SW 1271 (cell line): Measurements from ENCODE around the gene CRELD2.

Experiments
- DNase-seq, 2 experiments: peaks; one replicate each; lab custom pipeline; 2025; lab: John Stamatoyannopoulos, UW

The CRELD2 gene

GRCh38 chr22:49958366-49958921 is 40.0 kb downstream of the CRELD2 start:
- DNase-seq: no peak

- DNase-seq: no peak
Measured at GRCh38 chr22:49958931-49959781, 40.7 kb downstream of the CRELD2 start.

GRCh38 chr22:49959782-49960158 is 41.3 kb downstream of the CRELD2 start:
- DNase-seq: no peak

GRCh38 chr22:49960159-49961004 is 41.9 kb downstream of the CRELD2 start, which contains the start of gene PIM3:
PIM3 (plus strand) TSS chr22:49960772; CDS start chr22:49960948, 176 bp downstream.
- peak; percentile 84 to 89 for DNase-seq

GRCh38 chr22:49961005-49961600 is 42.7 kb downstream of the CRELD2 start:
- DNase-seq: no peak

- no peak for DNase-seq
Measured at GRCh38 chr22:49961601-49962011, 43.2 kb downstream of the CRELD2 start.

GRCh38 chr22:49962012-49962750 is 43.7 kb downstream of the CRELD2 start:
- DNase-seq: peak; percentile 61 to 80

- DNase-seq: no peak
Measured at GRCh38 chr22:49962751-49963646, 44.6 kb downstream of the CRELD2 start.

GRCh38 chr22:49963647-49964026 is 45.2 kb downstream of the CRELD2 start:
- DNase-seq: no peak

- no peak for DNase-seq
Measured at GRCh38 chr22:49964136-49965090, 46.0 kb downstream of the CRELD2 start.

GRCh38 chr22:49965091-49966040 is 46.9 kb downstream of the CRELD2 start:
- no peak for DNase-seq

GRCh38 chr22:49966041-49966773 is 47.8 kb downstream of the CRELD2 start:
- no peak for DNase-seq

- DNase-seq: no peak
Measured at GRCh38 chr22:49966774-49967705, 48.6 kb downstream of the CRELD2 start.

- no peak for DNase-seq
Measured at GRCh38 chr22:49967706-49968208, 49.3 kb downstream of the CRELD2 start.

GRCh38 chr22:49968313-49968830 is 49.9 kb downstream of the CRELD2 start:
- no peak for DNase-seq
